Neutrophil (primary cell): Measurements from ENCODE around the gene SYCP1.
"Not testable (repeated sequence)": the region's sequence is repeated elsewhere in the genome, so short reads cannot be mapped to it uniquely, and the experiment has no call there.

ENCODE experiments used
- H3K27ac ChIP-seq: fragments of 200-600 bp; sonication (generic); 2 replicates; pipeline ENCODE4 v1.5.1; 2016; ENCODE audit warnings: mild to moderate bottlenecking, moderate library complexity
- H3K27me3 ChIP-seq: fragments of 200-600 bp; sonication (generic); 2 replicates; pipeline ENCODE4 v1.6.0; 2016; ENCODE audit warnings: mild to moderate bottlenecking
- H3K36me3 ChIP-seq: fragments of 200-600 bp; sonication (generic); 2 replicates; pipeline ENCODE4 v1.5.1; 2017
- H3K4me1 ChIP-seq, 2 experiments: fragments of 200-600 bp in 1 of 2; sonication (generic) in 1 of 2; 1 replicate in 1 of 2; 2 replicates in 1 of 2; pipeline versions ENCODE4 v1.5.1 to v1.6.1; 2013 to 2016; ENCODE audit warnings: low read depth in 1 of 2, low read length in 1 of 2, mild to moderate bottlenecking in 1 of 2, moderate library complexity in 1 of 2; ENCODE audit not compliant: control insufficient read depth in 1 of 2, insufficient read depth in 1 of 2
- H3K4me3 ChIP-seq, 2 experiments: fragments of 200-600 bp in 1 of 2; sonication (generic) in 1 of 2; 1 replicate in 1 of 2; 2 replicates in 1 of 2; pipeline ENCODE4 v1.5.1; 2013 to 2016; ENCODE audit warnings: low read depth in 1 of 2, low read length in 1 of 2, mild to moderate bottlenecking in 1 of 2, moderate library complexity in 1 of 2
- H3K9me3 ChIP-seq: fragments of 200-600 bp; sonication (generic); 2 replicates; pipeline ENCODE4 v1.5.1; 2016
- CTCF ChIP-seq: fragments of 200-600 bp; sonication (generic); IDR thresholded peaks from 2 replicates; pipeline ENCODE4 v1.5.1; 2016; ENCODE audit warnings: antibody characterized with exemption

SYCP1 gene

GRCh38 chr1:114903480-114903879 lies 48.8 kb downstream of the SYCP1 start:
- H3K27ac ChIP-seq, result no peak overlapping the region
- H3K9me3 ChIP-seq, result no peaks in the 10 kb centered on the region
- H3K4me1 ChIP-seq, result no peaks in the 10 kb centered on the region
- H3K36me3 ChIP-seq, result no peaks in the 10 kb centered on the region
- H3K27me3 ChIP-seq, result no peaks in the 10 kb centered on the region
- TF ChIP-seq CTCF, result no peak
- no peak overlapping the region for H3K4me3 ChIP-seq

GRCh38 chr1:114915720-114916119 lies 61.1 kb downstream of the SYCP1 start:
- not testable (repeated sequence) for H3K4me3 ChIP-seq, H3K4me1 ChIP-seq
- peaks cover 10% of the 10 kb centered on the region for H3K27me3 ChIP-seq

GRCh38 chr1:114926607-114927006 lies 71.9 kb downstream of the SYCP1 start:
- H3K27me3 ChIP-seq, result no peaks in the 10 kb centered on the region
- no peaks in the 10 kb centered on the region for H3K4me1 ChIP-seq
- no peak overlapping the region for H3K4me3 ChIP-seq

More at GRCh38 chr1:114915720-114916119, 61.1 kb downstream of the SYCP1 start:
- H3K27ac ChIP-seq, H3K36me3 ChIP-seq, H3K9me3 ChIP-seq: not testable (repeated sequence)

GRCh38 chr1:114927401-114927800 lies 72.7 kb downstream of the SYCP1 start:
- no peaks in the 10 kb centered on the region for H3K4me1 ChIP-seq
- H3K9me3 ChIP-seq, result no peaks in the 10 kb centered on the region
- H3K27me3 ChIP-seq, result no peaks in the 10 kb centered on the region
- H3K27ac ChIP-seq, result no peak overlapping the region
- H3K4me3 ChIP-seq, result no peak overlapping the region
- no peaks in the 10 kb centered on the region for H3K36me3 ChIP-seq
- TF ChIP-seq CTCF, result no peak

More at GRCh38 chr1:114926607-114927006, 71.9 kb downstream of the SYCP1 start:
- no peaks in the 10 kb centered on the region for H3K36me3 ChIP-seq
- H3K27ac ChIP-seq, result no peak overlapping the region
- no peak for TF ChIP-seq CTCF
- H3K9me3 ChIP-seq, result no peaks in the 10 kb centered on the region

- Histone ChIP-seq H3K4me1 (no peaks in the 10 kb centered on the region), H3K9me3 (no peaks in the 10 kb centered on the region), H3K36me3 (no peaks in the 10 kb centered on the region), H3K27ac (no peak overlapping the region), H3K27me3 (peaks cover 3% of the 10 kb centered on the region), H3K4me3 (no peak overlapping the region)
- no peak for TF ChIP-seq CTCF
Observed at GRCh38 chr1:114956570-114956969, 101.9 kb downstream of the SYCP1 start.

GRCh38 chr1:114959423-114959822 lies 104.8 kb downstream of the SYCP1 start:
- Histone ChIP-seq H3K4me3 (no peak overlapping the region), H3K9me3 (no peaks in the 10 kb centered on the region), H3K36me3 (no peaks in the 10 kb centered on the region), H3K4me1 (no peaks in the 10 kb centered on the region), H3K27me3 (peaks cover 3% of the 10 kb centered on the region), H3K27ac (no peak overlapping the region)
- TF ChIP-seq CTCF, result no peak
